T-helper 17 cell (primary cell): ENCODE results near the gene DPH7. TPM values are rescaled to one million over a fixed set of nuclear protein-coding genes. Genes with fewer than 3 reads are reported as not detected.
"Not testable (repeated sequence)": the region's sequence is repeated elsewhere in the genome, so short reads cannot be mapped to it uniquely, and the experiment has no call there.

Experiments used
- ATAC-seq: fragments of 150-1000 bp; cut with Tn5 transposase; 2 replicates; pipeline ENCODE4 v1.10.0; 2021; ENCODE audit warnings: mild to moderate bottlenecking, moderate library complexity
- DNase-seq, 3 donors: peaks; one replicate each; pipeline versions ENCODE4 v3.0.0 to v3.0.0-alpha.2; 2020 to 2021
- H3K9me3 ChIP-seq: one replicate; pipeline ENCODE4 v1.7.0; 2013; ENCODE audit warnings: low read length, mild to moderate bottlenecking; ENCODE audit not compliant: control insufficient read depth, poor library complexity, severe bottlenecking
- H3K27ac Mint-ChIP-seq: one replicate; pipeline ENCODE4 v1.8.0; 2022; ENCODE audit warnings: mild to moderate bottlenecking, moderate library complexity, mixed read lengths
- H3K27me3 Mint-ChIP-seq: one replicate; pipeline ENCODE4 v1.8.0; 2022; ENCODE audit warnings: mixed read lengths
- H3K36me3 Mint-ChIP-seq: one replicate; pipeline ENCODE4 v1.8.0; 2022; ENCODE audit warnings: low read depth, mixed read lengths
- H3K4me1 Mint-ChIP-seq: one replicate; pipeline ENCODE4 v1.8.0; 2022; ENCODE audit warnings: mild to moderate bottlenecking, mixed read lengths
- H3K4me3 Mint-ChIP-seq: one replicate; pipeline ENCODE4 v1.8.0; 2022; ENCODE audit warnings: mild to moderate bottlenecking, moderate library complexity, mixed read lengths
- total RNA-seq, 4 donors: library from RNA in 2 of 4; stranded (reverse) in 2 of 4; gene quantifications; one replicate each; pipeline ENCODE4 v1.2.3 and lab custom pipeline; 2022 to 2026

Gene DPH7
- total RNA-seq, 2 donors from 2014 or later: 46.1 to 52.0 TPM

DNA sequence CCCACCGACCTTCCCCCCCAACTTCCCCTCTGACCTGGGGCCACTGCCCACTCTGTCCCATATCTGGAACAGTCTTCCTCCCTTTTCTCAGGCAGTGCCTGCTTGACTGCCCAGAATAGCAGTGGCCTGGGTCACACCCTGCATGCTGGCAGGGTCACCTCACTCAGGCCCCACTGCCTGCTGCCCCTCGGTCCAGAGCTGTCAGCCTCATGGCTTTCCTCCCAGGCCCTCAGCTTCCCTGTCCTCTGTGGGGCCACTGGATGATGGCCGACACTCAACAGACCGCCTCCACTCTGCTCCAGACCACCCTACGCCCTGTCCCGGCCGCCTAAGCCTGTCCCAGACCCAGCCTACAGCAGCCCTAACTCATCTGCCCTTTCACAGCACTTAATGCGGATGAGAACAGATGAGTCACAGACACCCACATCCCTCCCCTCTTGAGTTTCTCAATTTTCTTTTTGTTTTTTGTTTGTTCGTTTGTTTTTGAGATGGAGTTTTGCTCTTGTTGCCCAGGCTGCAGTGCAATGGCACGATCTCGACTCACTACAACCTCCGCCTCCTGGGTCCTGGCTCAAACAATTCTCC lies 34.5 kb downstream of the DPH7 start:
- H3K4me3 Mint-ChIP-seq: no peak overlapping the region
- no peaks in the 10 kb centered on the region for H3K9me3 ChIP-seq
- no peak overlapping the region for H3K27ac Mint-ChIP-seq
- H3K36me3 Mint-ChIP-seq: no peaks in the 10 kb centered on the region
- no peaks in the 10 kb centered on the region for H3K27me3 Mint-ChIP-seq
- DNase-seq (no peak), ATAC-seq (no peak)
- H3K4me1 Mint-ChIP-seq: peaks cover 4% of the 10 kb centered on the region

DNA sequence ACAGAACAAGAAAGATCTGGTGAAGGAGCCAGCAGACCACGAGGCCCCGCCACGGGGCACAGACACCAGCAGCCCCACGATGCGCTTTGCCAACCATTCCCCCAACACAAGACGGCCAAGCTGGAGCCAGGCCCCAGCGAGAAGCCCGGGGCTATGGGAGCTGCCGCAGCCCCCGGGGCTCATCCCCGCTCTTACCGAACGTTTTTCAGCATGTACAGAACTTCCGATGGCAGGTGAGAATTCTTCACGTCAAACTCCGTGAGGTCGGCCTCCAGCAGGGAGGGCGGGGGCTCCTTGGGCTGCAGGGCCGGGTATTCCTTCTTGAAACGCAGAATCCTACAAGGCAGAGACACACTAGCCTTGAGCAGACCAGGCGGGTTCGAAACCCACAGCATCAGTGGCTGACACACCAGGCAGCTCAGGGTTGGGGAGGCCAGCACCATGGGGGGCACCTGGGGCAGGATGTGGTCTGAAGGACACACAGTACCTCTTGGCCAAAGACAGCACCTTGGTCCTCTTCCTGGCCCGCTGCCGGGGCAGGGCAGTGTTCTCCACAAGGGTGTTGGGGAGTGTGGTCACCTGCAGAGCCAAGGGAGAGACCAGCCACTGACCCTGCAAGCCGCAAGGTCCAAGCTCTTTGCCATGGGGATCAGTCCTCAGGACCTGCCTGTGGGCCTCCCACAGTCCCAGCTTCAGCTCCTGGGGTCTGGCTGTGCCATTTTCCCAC lies 35.3 kb downstream of the DPH7 start:
- Mint-ChIP-seq H3K27me3 (no peaks in the 10 kb centered on the region), H3K4me3 (no peak overlapping the region), H3K27ac (no peak overlapping the region), H3K36me3 (no peaks in the 10 kb centered on the region), H3K4me1 (peaks cover 4% of the 10 kb centered on the region)
- H3K9me3 ChIP-seq: no peaks in the 10 kb centered on the region
- ATAC-seq (no peak), DNase-seq (no peak)

DNA sequence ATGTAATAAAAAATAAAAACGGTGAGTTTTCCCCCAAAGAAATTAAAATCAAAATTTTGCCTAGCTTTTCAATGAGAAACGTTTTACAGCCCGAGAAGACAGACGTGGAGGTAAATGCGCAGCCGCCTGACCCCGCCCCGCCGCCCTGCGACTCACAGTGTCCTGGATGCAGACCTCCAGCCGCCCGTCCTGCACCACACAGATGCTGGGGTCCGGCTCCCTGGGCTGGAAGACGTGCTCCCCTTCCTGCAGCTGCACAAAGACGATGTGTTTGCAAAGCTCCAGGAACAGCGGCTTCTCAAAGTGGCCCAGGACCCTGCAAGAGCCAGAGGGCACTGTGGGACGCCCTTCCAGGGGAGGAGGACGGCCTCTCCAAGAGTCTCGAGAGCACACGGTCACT lies 36.2 kb downstream of the DPH7 start:
- H3K36me3 Mint-ChIP-seq: no peaks in the 10 kb centered on the region
- no peak for ATAC-seq
- DNase-seq: no peak
- no peaks in the 10 kb centered on the region for H3K27me3 Mint-ChIP-seq
- H3K9me3 ChIP-seq: no peaks in the 10 kb centered on the region
- H3K27ac Mint-ChIP-seq: no peak overlapping the region
- H3K4me1 Mint-ChIP-seq: peaks cover 4% of the 10 kb centered on the region
- no peak overlapping the region for H3K4me3 Mint-ChIP-seq

DNA sequence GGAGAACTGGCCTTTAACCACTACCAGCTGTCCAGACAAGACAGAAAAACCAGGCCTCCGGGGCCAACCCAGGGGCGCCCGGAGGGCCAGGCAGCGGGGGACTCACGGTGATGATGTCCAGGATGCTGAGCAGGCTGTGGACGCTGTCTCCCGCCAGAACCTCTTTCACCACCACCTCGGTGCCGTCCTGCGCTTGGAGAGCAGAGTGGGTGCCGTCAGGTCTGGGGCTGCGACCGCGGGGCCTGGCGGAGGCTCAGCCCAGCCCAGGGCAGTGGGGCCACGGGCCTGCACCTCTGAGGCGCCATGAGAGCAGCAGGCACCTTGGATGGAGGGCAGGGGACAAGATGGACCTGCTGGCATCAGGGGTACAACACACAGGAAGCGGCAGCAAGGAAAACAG lies 38.2 kb downstream of the DPH7 start:
- no peak for ATAC-seq
- H3K27ac Mint-ChIP-seq: no peak overlapping the region
- DNase-seq: no peak
- H3K4me3 Mint-ChIP-seq: no peak overlapping the region
- no peaks in the 10 kb centered on the region for H3K9me3 ChIP-seq
- H3K36me3 Mint-ChIP-seq: no peaks in the 10 kb centered on the region
- no peaks in the 10 kb centered on the region for H3K27me3 Mint-ChIP-seq
- H3K4me1 Mint-ChIP-seq: peaks cover 7% of the 10 kb centered on the region

DNA sequence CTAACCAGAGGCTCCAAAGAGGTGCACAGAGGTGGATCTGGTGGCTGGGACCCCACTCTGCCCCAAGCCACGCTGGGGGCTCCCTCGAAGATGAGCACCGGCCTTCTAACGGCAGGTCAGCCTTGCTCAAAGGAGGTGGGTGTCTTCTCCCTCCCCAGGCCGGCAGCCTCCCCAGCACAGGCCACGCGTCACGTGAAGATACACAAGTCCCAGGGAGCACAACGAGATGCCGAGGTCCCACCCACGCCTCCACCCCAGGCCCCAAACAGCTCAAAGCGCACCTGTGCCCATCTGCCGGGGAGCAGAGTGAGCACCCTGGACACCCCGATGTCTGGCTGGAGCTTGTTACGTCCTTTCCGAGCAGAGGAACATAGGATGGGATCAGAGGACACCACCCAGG lies 40.7 kb downstream of the DPH7 start:
- no peaks in the 10 kb centered on the region for H3K9me3 ChIP-seq
- ATAC-seq: no peak
- DNase-seq: no peak
- H3K27ac Mint-ChIP-seq: no peak overlapping the region
- H3K4me1 Mint-ChIP-seq: peaks cover 16% of the 10 kb centered on the region
- H3K27me3 Mint-ChIP-seq: no peaks in the 10 kb centered on the region
- H3K36me3 Mint-ChIP-seq: no peaks in the 10 kb centered on the region
- no peak overlapping the region for H3K4me3 Mint-ChIP-seq

DNA sequence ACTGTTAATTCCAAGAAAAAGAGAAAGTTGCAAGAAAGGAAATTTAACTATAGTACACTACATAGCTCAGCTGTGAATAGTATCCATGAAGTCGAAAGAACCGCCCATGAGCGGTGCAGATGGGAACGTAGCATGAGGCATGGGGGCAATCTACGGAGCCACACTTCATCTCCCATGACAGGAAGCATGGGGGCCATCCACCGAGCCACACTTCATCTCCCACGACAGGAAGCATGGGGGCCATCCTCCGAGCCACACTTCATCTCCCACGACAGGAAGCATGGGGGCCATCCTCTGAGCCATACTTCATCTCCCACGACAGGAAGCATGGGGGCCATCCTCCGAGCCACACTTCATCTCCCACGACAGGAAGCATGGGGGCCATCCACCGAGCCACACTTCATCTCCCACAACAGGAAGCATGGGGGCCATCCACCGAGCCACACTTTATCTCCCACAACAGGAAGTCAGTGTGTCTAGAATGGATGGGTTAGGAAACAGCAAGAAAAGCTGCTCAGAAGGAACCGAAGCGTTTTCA lies 42.1 kb downstream of the DPH7 start:
- ATAC-seq, DNase-seq, H3K4me3 Mint-ChIP-seq, H3K27me3 Mint-ChIP-seq, H3K9me3 ChIP-seq, H3K36me3 Mint-ChIP-seq: not testable (repeated sequence)
- peaks cover 16% of the 10 kb centered on the region for H3K4me1 Mint-ChIP-seq
- H3K27ac Mint-ChIP-seq: peak overlapping the region; percentile 65

DNA sequence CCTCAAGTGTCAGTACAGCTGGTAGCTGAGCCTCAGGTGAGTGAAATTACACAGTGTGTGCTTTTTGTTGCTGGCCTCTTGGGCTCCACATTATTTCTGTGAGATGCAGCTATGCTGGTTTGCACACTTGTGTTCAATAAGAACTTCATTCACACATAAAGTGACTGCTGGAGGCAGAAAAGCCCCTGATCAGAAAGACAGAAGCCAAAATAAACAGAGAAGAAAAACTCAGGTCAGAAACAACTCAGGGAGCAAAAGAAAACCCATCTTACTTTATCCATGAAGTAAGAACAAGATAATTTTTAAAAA lies 43.7 kb downstream of the DPH7 start:
- H3K9me3 ChIP-seq: no peaks in the 10 kb centered on the region
- H3K4me1 Mint-ChIP-seq: peaks cover 16% of the 10 kb centered on the region
- no peak overlapping the region for H3K4me3 Mint-ChIP-seq
- H3K27me3 Mint-ChIP-seq: no peaks in the 10 kb centered on the region
- peak overlapping the region; percentile 86 for H3K27ac Mint-ChIP-seq
- DNase-seq: no peak
- no peaks in the 10 kb centered on the region for H3K36me3 Mint-ChIP-seq
- ATAC-seq: no peak

DNA sequence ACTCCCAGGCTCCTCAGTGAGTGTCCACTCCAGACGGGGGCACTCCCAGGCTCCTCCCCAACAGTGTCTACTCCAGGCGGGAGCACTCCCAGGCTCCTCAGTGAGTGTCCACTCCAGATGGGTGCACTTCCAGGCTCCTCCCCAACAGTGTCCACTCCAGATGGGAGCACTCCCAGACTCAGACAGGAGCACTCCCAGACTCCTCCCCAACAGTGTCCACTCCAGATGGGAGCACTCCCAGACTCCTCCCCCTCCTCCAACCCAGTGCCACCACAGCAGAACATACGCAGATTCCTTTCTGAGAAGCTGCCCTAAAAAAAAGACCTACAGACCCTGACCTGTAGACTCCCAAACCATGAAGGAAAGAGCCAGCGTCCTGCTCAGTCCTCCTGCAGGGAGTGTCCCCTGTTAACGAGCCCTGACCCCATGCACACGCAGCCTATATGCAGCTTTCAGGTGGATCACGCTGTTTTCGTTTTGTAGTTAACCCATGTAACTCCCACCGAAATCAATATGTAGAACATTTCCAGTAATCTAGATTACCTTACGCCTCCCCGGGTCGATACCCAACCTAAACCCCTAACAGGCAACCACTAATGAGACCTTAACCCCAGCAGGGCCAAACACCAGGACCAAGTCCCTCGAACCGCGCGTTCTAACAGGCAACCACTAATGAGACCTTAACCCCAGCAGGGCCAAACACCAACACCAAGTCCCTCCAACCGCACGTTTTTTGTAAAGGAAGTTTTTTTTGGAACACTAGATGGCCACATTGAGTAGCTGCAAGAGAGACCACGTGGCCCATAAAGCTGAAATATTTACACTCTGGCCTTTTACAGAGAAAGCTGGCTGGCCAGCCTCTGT lies 44.2 kb downstream of the DPH7 start:
- H3K9me3 ChIP-seq: no peaks in the 10 kb centered on the region
- Mint-ChIP-seq H3K27me3 (no peaks in the 10 kb centered on the region), H3K27ac (peak overlapping the region; percentile 86), H3K4me3 (no peak overlapping the region), H3K4me1 (peaks cover 16% of the 10 kb centered on the region), H3K36me3 (no peaks in the 10 kb centered on the region)
- ATAC-seq: peak; percentile 72
- DNase-seq: no peak

DNA sequence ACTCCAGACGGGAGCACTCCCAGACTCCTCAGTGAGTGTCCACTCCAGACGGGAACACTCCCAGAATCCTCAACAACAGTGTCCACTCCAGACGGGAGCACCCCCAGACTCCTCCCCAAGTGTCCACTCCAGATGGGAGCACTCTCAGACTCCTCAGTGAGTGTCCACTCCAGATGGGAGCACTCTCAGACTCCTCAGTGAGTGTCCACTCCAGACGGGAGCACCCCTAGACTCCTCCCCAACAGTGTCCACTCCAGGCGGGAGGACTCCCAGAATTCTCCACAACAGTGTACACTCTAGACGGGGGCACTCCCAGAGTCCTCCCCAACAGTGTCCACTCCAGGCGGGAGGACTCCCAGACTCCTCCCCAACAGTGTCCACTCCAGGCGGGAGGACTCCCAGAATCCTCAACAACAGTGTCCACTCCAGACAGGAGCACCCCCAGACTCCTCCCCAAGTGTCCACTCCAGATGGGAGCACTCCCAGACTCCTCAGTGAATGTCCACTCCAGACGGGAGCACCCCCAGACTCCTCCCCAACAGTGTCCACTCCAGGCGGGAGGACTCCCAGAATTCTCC lies 45.7 kb downstream of the DPH7 start:
- H3K36me3 Mint-ChIP-seq, H3K27ac Mint-ChIP-seq: not testable (repeated sequence)
- H3K4me1 Mint-ChIP-seq: peaks cover 18% of the 10 kb centered on the region

DNA sequence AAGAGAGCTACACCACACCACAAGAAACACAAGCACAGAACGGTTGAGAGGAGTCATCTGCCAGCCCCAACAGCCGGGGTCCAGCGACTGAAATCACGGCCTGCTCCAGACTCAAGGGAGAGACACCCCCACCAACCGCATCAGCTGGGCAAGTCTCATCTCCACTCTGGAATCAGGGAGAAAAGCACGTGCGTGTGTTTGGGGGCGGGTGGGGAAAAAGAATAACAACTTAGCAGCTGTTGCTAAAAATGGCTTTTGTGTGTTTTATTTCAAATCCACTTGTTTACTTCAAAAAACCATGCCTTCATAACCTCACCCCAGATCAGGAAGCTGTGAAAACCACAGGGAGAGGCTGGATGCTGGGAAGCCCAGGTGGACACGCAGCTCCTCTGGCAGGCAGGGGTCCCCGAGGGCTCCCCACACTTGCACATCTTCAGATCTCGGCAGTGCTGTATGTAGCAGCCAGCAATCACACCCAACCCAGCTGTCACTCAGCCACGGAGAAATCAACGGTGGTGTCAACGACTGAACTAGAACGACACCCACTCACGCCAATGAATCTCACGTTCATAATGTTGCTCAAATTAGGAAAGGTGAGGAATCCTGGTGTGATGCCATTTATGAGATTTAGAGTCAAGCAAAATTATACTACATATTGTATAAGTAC lies 47.5 kb downstream of the DPH7 start:
- peaks cover 12% of the 10 kb centered on the region for H3K4me1 Mint-ChIP-seq
- H3K4me3 Mint-ChIP-seq: no peak overlapping the region
- ATAC-seq (no peak), DNase-seq (no peak)
- H3K9me3 ChIP-seq: no peaks in the 10 kb centered on the region
- H3K27ac Mint-ChIP-seq: no peak overlapping the region
- H3K36me3 Mint-ChIP-seq: no peaks in the 10 kb centered on the region
- peaks cover 5% of the 10 kb centered on the region for H3K27me3 Mint-ChIP-seq

More for the DNA sequence above, 45.7 kb downstream of the DPH7 start:
- DNase-seq, H3K9me3 ChIP-seq, H3K4me3 Mint-ChIP-seq, H3K27me3 Mint-ChIP-seq, ATAC-seq: not testable (repeated sequence)

DNA sequence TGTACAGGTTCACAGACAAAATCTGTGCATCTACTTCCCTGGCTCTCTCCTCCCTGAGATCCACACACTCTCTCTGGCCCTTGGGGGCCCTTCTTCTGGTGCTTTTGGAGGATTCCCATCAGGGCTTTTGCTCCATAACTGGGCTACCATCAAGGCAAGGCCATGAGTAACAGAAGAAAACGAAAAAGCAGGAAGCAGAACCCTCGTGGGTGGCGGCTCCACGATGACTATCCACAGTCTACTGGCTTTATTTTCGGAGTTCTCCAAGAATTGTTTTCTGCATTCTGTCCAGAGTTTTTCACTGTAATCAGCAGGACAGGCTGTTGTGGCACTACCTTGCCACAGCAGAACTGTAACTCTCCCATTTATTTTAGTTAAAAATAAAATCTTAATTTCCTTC lies 48.4 kb downstream of the DPH7 start:
- H3K4me1 Mint-ChIP-seq: peaks cover 14% of the 10 kb centered on the region
- H3K36me3 Mint-ChIP-seq: no peaks in the 10 kb centered on the region
- ATAC-seq (no peak), DNase-seq (no peak)
- peaks cover 5% of the 10 kb centered on the region for H3K27me3 Mint-ChIP-seq
- no peaks in the 10 kb centered on the region for H3K9me3 ChIP-seq
- H3K27ac Mint-ChIP-seq: no peak overlapping the region
- H3K4me3 Mint-ChIP-seq: no peak overlapping the region

DNA sequence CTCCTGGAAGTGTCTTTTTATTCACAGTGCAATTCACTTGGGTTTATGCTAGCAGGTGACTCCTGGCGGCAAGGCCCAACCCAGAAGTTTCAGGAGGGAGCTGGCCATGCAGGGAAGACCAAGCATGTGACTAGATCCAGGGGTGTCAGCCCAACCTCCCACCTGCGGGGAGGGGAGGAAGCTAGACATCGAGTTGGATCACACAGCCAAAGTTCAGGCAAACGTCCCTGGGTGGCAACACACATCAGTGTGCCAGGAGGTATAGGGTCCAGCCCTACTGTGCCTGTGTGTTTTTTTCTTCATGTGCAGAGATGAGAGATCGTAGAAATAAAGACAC lies 53.8 kb downstream of the DPH7 start:
- Mint-ChIP-seq H3K27me3 (peaks cover 5% of the 10 kb centered on the region), H3K36me3 (no peaks in the 10 kb centered on the region), H3K27ac (no peak overlapping the region), H3K4me3 (no peak overlapping the region), H3K4me1 (peaks cover 9% of the 10 kb centered on the region)
- H3K9me3 ChIP-seq: no peaks in the 10 kb centered on the region
- DNase-seq (no peak), ATAC-seq (no peak)
